Inferior parietal cortex (tissue), 1 donor: Measurements from ENCODE around the gene CORO1A.
A peak's percentile ranks its signal among the peaks of the same experiment; 100 is the strongest.
"Not testable (repeated sequence)": the region's sequence is repeated elsewhere in the genome, so short reads cannot be mapped to it uniquely, and the experiment has no call there.

ENCODE experiments used
- DNase-seq: peaks from one replicate; pipeline ENCODE4 v3.0.0-alpha.2; 2016; ENCODE audit errors: extremely low spot score

CORO1A gene

GRCh38 chr16:30183233-30184095 is at the start of gene CORO1A:
Gene CORO1A (plus strand): TSS chr16:30183602. CDS start chr16:30185210, 1,608 bp downstream.
- DNase-seq = peak; percentile 79

- no peak for DNase-seq
These were observed 46.3 kb upstream of the CORO1A start for GRCh38 chr16:30136971-30137605.

GRCh38 chr16:30137897-30138296 is 45.5 kb upstream of the CORO1A start:
- no peak for DNase-seq

DNA sequence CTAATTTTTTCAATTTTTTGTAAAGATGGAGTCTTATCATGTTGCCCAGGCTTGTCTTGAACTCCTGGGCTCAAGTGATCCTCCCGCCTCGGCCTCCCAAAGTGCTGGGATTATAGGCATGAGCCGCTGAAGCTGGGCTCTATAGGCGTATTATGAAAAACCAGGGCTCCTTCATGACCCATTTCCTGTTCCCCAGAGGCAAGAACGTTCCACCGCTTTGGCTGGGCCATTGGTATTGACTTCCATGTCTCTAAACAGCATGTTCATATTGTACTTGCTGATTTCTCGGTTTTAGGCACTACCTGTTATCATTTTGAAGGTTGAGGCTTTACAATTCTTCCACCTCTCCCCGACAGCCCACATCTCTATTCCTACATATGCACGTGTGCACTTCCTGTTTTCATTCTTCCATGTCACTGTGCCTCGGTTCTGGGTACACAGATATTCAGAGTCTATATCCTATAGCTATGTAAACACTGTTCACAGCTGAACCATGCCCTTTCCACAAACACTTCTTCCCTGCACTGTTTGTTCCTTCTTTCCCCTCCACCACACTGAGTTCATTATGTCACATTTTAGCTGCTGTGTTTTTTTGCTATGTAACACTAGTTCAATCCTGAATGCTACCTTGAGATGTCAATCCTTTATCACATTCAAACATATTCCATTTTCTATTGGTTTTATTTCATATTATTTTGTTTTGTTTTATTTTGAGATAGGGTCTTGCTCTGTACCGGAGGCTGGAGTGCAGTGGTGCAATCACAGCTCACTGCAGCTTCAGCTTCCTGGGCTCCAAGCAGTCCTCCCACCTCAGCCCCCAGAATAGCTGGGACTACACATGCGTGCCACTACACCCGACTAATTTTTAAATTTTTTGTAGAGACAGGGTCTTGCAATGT is 43.6 kb upstream of the CORO1A start:
- no peak for DNase-seq

DNA sequence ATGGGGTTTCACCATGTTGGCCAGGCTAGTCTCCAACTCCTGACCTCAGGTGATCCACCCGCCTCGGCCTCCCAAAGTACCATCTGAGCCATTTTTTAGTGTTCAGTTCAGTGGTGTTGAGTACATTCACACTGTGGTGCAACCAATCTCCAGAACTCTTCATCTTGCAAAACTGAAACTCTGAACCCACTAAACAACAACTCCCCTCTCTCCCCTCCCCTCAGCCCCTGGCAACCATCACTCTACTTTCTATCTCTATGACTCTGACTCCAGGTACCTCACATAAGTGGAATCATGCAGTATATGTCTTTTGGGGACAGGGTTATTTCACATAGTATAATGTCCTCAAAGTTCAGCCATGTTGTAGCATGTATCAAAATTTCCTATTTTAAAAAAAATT is 41.7 kb upstream of the CORO1A start:
- DNase-seq = no peak

GRCh38 chr16:30142672-30143346 is 40.6 kb upstream of the CORO1A start:
- DNase-seq = no peak

GRCh38 chr16:30143347-30143702 is 40.1 kb upstream of the CORO1A start:
- no peak for DNase-seq

- DNase-seq = no peak
These were observed 39.4 kb upstream of the CORO1A start for GRCh38 chr16:30144017-30144416.

- DNase-seq = no peak
These were observed 38.5 kb upstream of the CORO1A start for GRCh38 chr16:30144917-30145316.

DNA sequence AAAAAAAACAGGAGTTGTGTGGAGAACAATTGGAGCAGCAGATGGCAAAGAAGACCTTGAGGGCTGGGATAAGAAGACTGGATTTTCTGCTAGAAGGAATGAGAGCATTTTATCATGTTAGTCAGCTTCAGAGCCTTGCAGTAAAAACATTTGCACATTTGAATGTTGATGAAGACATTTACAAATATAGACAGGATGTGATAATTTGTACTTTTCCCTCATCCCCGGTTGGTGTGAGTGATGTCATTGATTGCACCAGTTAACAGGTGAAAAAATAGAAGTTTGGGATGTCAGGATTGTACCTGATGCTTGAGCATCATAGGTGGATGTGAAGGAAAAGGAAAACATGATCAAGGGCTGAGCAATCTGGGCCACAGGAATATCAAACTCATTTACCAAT is 37.7 kb upstream of the CORO1A start:
- DNase-seq = no peak

GRCh38 chr16:30147843-30148510 is 35.4 kb upstream of the CORO1A start:
- no peak for DNase-seq

- DNase-seq = no peak
These were observed 34.0 kb upstream of the CORO1A start for GRCh38 chr16:30149250-30149930.

- DNase-seq = no peak
These were observed 32.3 kb upstream of the CORO1A start for GRCh38 chr16:30151091-30151490.

GRCh38 chr16:30152517-30152916 is 30.9 kb upstream of the CORO1A start:
- no peak for DNase-seq

DNA sequence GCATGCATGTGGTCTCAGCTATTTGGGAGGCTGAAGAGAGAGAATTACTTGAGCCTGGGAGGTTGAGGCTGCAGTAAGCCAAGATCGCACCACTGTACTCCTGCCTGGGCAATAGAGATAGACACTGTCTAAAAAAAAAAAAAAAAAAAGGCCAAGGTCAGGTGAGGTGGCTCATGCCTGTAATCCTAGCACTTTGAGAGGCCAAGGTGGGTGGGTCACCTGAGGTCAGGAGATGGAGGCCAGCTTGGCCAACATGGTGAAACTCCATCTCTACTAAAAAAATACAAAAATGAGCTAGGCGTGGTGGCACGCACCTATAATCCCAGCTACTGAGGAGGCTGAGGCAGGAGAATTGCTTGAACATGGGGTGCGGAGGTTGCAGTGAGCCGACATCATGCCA is 28.2 kb upstream of the CORO1A start:
- DNase-seq = no peak

DNA sequence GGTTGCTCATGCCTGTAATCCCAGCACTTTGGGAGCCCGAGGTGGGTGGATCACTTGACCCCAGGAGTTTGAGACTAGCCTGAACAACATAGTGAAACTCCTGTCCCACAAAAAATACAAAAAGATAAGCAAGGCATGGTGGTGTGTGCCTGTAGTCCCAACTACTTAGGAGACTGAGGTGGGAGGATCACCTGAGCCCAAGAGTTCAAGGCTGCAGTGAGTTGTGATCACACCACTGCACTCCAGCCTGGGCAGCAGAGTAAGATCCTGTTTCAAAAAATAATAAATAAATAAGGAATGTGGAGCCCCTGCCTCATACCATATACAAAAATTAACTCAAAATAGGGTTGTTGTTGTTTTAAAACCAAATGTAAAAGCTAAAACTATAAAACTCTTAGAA is 26.2 kb upstream of the CORO1A start:
- DNase-seq = no peak

DNA sequence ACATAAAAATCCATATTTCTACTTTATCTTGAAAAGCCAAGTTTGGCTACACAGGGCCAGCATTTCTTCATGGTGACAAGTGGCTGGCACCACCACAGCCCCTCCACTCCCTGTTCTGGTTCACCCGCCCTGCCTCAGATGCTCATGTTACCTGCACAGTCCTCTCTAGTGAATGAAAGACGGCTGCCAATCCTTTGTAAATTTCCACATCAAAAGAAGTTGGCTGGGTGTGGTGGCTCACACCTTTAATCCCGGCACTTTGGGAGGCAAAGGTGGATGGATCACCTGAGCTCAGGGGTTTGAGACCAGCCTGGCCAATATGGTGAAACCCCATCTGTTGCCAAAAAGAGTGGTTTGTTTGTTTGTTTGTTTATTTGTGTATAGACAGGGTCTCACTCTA is 19.9 kb upstream of the CORO1A start:
- DNase-seq = no peak

DNA sequence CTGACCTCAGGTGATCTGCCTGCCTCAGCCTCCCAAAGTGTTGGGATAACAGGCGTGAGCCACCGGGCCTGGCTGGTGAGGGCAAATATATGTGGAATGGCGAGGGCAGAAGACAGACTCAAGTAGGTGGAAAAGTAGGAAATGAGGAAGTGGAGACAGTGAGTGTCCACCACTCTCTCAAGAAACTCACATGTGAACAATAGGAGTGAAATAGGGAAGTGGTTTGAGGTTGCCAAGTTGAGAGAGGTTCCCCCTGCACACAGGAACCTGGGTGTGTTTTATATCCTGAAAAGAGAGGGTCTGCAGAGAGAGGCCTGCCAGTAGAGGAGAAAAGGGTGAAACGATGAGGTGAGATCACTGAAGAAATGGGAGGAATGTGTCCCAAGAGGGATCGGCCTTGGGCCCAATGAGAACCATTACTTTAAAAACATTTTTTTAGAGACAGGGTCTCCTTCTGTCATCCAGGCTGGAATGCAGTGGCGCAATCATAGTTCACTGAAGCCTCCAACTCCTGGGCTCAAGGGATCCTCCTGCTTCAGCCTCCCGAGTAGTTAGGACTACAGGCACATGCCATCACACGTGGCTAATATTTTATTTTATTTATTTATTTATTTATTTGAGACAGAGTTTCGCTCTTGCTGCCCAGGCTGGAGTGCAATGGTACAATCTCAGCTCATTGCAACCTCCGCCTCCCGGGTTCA is 17.1 kb upstream of the CORO1A start:
- no peak for DNase-seq

DNA sequence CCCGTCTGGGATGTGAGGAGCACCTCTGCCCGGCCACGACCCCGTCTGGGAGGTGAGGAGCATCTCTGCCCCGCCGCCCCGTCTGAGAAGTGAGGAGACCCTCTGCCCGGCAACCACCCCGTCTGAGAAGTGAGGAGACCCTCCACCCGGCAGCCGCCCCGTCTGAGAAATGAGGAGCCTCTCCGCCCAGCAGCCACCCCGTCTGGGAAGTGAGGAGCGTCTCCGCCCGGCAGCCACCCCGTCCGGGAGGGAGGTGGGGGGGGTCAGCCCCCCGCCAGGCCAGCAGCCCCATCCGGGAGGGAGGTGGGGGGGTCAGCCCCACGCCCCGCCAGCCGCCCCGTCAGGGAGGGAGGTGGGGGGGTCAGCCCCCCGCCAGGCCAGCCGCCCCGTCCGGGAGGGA is 14.7 kb upstream of the CORO1A start:
- DNase-seq = not testable (repeated sequence)

DNA sequence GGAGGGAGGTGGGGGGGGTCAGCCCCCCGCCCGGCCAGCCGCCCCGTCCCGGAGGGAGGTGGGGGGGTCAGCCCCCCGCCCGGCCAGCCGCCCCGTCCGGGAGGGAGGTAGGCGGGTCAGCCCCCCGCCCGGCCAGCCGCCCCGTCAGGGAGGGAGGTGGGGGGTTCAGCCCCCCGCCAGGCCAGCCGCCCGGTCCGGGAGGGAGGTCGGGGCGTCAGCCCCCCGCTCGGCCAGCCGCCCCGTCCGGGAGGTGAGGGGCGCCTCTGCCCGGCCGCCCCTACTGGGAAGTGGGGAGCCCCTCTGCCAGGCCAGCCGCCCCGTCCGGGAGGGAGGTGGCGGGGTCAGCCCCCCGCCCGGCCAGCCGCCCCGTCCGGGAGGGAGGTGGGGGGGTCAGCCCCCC is 14.0 kb upstream of the CORO1A start:
- DNase-seq = not testable (repeated sequence)
